ENCODE results near the gene PLA2G2C. TPM values are rescaled to one million over a fixed set of nuclear protein-coding genes. Genes with fewer than 3 reads are reported as not detected.

PLA2G2C gene
- total RNA-seq, 2 experiments from 2014 or later, result 0.44 to 0.57 TPM

- no peaks in the 10 kb centered on the region for H3K36me3 ChIP-seq (ENCODE audit: insufficient read depth, low read length)
- no peak overlapping the region for H3K4me2 ChIP-seq (ENCODE audit: low read length)
- H3K4me3 ChIP-seq (ENCODE audit: low read depth, low read length, poor library complexity, severe bottlenecking), result no peak overlapping the region
- H3K9me3 ChIP-seq (ENCODE audit: low read length), result no peaks in the 10 kb centered on the region
- no peak overlapping the region for H3K27ac ChIP-seq (ENCODE audit: low read depth, low read length, poor library complexity, severe bottlenecking)
- no peak overlapping the region for H2AFZ ChIP-seq (ENCODE audit: low read length)
- ChIA-PET CTCF (ENCODE audit: unreplicated experiment) (interaction anchor here (0.6 kb wide), 1 partner anchor 90 kb away, joined by 3 read pairs; no protein-coding TSS in a partner anchor), POLR2A (interaction anchor here (0.6 to 1.6 kb wide), 2 partner anchors 27 to 1717 kb away, joined by 3 to 4 read pairs; no protein-coding TSS in a partner anchor)
- no peak for DNase-seq (ENCODE audit: low spot score)
- H3K9me2 ChIP-seq (ENCODE audit: insufficient read depth, low read length), result no peaks in the 10 kb centered on the region
- intact Hi-C loops (cut with micrococcal nuclease; ENCODE audit: unreplicated experiment), result no loop called here
- no peaks in the 10 kb centered on the region for H3K79me2 ChIP-seq (ENCODE audit: insufficient read depth, low read depth, low read length)
- no TSS peak for BruUV-seq (replicated peaks)
- peaks cover 21% of the 10 kb centered on the region for H3K4me1 ChIP-seq (ENCODE audit: insufficient read depth, low read length, poor library complexity, severe bottlenecking)
- TF ChIP-seq CTCF (conservative IDR thresholded peaks at IDR 0.05; ENCODE audit: low read length), result no peak
- no peak for TF ChIP-seq EZH2phosphoT487 (IDR thresholded peaks at IDR 0.05; ENCODE audit: borderline replicate concordance, low read depth, low read length)
- no peaks in the 10 kb centered on the region for H4K20me1 ChIP-seq (ENCODE audit: insufficient read depth, low read length)
Measured at GRCh38 chr1:20124456-20125057, 61.8 kb downstream of the PLA2G2C start.

GRCh38 chr1:20123722-20124455 lies 62.4 kb downstream of the PLA2G2C start:
- ChIA-PET POLR2A (interaction anchor here (0.6 to 1.6 kb wide), 4 partner anchors 28 to 1717 kb away, joined by 3 to 5 read pairs (median 4); no protein-coding TSS in a partner anchor), CTCF (ENCODE audit: unreplicated experiment) (interaction anchor here (0.6 kb wide), 1 partner anchor 22 kb away, joined by 6 read pairs; no protein-coding TSS in a partner anchor)
- Histone ChIP-seq H3K9me2 (ENCODE audit: insufficient read depth, low read length) (no peaks in the 10 kb centered on the region), H4K20me1 (ENCODE audit: insufficient read depth, low read length) (no peaks in the 10 kb centered on the region), H2AFZ (ENCODE audit: low read length) (no peak overlapping the region; the same call in 1 of the 2 replicates), H3K4me1 (ENCODE audit: insufficient read depth, low read length, poor library complexity, severe bottlenecking) (peaks cover 26% of the 10 kb centered on the region), H3K9me3 (ENCODE audit: low read length) (no peaks in the 10 kb centered on the region), H3K4me3 (ENCODE audit: low read depth, low read length, poor library complexity, severe bottlenecking) (no peak overlapping the region), H3K79me2 (ENCODE audit: insufficient read depth, low read depth, low read length) (no peaks in the 10 kb centered on the region), H3K27ac (ENCODE audit: low read depth, low read length, poor library complexity, severe bottlenecking) (no peak overlapping the region), H3K36me3 (ENCODE audit: insufficient read depth, low read length) (no peaks in the 10 kb centered on the region), H3K4me2 (ENCODE audit: low read length) (no peak overlapping the region)
- intact Hi-C loops (cut with micrococcal nuclease; ENCODE audit: unreplicated experiment), result no loop called here
- BruUV-seq (replicated peaks), result no TSS peak
- DNase-seq (ENCODE audit: low spot score), result peak; percentile 27
- TF ChIP-seq EZH2phosphoT487 (IDR thresholded peaks at IDR 0.05; ENCODE audit: borderline replicate concordance, low read depth, low read length) (no peak), CTCF (conservative IDR thresholded peaks at IDR 0.05; ENCODE audit: low read length) (no peak)

- TF ChIP-seq CTCF (conservative IDR thresholded peaks at IDR 0.05; ENCODE audit: low read length) (no peak), EZH2phosphoT487 (IDR thresholded peaks at IDR 0.05; ENCODE audit: borderline replicate concordance, low read depth, low read length) (no peak)
Measured at GRCh38 chr1:20120796-20121195, 65.5 kb downstream of the PLA2G2C start.

More at GRCh38 chr1:20120796-20121195, 65.5 kb downstream of the PLA2G2C start:
- H3K4me2 ChIP-seq (ENCODE audit: low read length), result no peak overlapping the region
- no peak overlapping the region for H2AFZ ChIP-seq (ENCODE audit: low read length)
- DNase-seq (ENCODE audit: low spot score), result no peak
- no peak overlapping the region for H3K27ac ChIP-seq (ENCODE audit: low read depth, low read length, poor library complexity, severe bottlenecking)
- BruUV-seq (replicated peaks), result no TSS peak
- no peaks in the 10 kb centered on the region for H4K20me1 ChIP-seq (ENCODE audit: insufficient read depth, low read length)
- H3K36me3 ChIP-seq (ENCODE audit: insufficient read depth, low read length), result no peaks in the 10 kb centered on the region
- H3K9me2 ChIP-seq (ENCODE audit: insufficient read depth, low read length), result no peaks in the 10 kb centered on the region
- intact Hi-C loops (cut with micrococcal nuclease; ENCODE audit: unreplicated experiment), result no loop called here
- no peaks in the 10 kb centered on the region for H3K9me3 ChIP-seq (ENCODE audit: low read length)
- POLR2A ChIA-PET, result no interaction called here
- CTCF ChIA-PET (ENCODE audit: unreplicated experiment), result no interaction called here
- H3K4me3 ChIP-seq (ENCODE audit: low read depth, low read length, poor library complexity, severe bottlenecking), result no peak overlapping the region
- no peaks in the 10 kb centered on the region for H3K79me2 ChIP-seq (ENCODE audit: insufficient read depth, low read depth, low read length)
- peaks cover 23% of the 10 kb centered on the region for H3K4me1 ChIP-seq (ENCODE audit: insufficient read depth, low read length, poor library complexity, severe bottlenecking)

Data from OCI-LY7 (cell line).